ENCODE data around the gene TMEM212. TPM values are rescaled to one million over a fixed set of nuclear protein-coding genes. Genes with fewer than 3 reads are reported as not detected.

Gene TMEM212
- total RNA-seq, 1 donor from 2014 or later: not detected

DNA sequence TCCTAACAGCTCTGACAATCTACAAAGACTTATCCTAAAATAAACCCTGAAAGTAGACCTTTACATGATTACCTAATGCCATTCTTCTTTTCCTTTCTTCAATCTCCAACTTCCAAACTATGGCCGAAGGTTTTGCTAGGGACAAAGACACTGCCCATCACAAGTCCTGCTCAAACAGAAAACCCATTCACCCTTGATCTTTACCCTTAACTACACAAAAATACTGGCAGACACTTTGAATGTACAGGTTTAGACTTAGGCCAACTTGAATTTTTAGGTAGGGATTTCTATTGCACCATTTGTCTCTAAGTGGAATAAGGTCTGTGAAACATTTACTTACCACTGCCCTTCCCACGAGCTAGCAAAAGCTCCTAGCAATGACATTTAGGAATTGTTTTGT lies 64.6 kb downstream of the TMEM212 start:
- no peaks in the 10 kb centered on the region for H3K27me3 Mint-ChIP-seq
- peaks cover 7% of the 10 kb centered on the region for H3K4me1 Mint-ChIP-seq (ENCODE audit: low read depth)
- no peak overlapping the region for H3K27ac Mint-ChIP-seq
- TF ChIP-seq, protein P1, sequence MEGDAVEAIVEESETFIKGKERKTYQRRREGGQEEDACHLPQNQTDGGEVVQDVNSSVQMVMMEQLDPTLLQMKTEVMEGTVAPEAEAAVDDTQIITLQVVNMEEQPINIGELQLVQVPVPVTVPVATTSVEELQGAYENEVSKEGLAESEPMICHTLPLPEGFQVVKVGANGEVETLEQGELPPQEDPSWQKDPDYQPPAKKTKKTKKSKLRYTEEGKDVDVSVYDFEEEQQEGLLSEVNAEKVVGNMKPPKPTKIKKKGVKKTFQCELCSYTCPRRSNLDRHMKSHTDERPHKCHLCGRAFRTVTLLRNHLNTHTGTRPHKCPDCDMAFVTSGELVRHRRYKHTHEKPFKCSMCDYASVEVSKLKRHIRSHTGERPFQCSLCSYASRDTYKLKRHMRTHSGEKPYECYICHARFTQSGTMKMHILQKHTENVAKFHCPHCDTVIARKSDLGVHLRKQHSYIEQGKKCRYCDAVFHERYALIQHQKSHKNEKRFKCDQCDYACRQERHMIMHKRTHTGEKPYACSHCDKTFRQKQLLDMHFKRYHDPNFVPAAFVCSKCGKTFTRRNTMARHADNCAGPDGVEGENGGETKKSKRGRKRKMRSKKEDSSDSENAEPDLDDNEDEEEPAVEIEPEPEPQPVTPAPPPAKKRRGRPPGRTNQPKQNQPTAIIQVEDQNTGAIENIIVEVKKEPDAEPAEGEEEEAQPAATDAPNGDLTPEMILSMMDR (IDR thresholded peaks at IDR 0.05; ENCODE audit: unreplicated experiment): no peak
- peaks cover 30% of the 10 kb centered on the region for H3K9me3 Mint-ChIP-seq (ENCODE audit: low read depth)
- H3K4me3 Mint-ChIP-seq (ENCODE audit: low read depth): no peak overlapping the region
- DNase-seq (ENCODE audit: low spot score, unreplicated experiment): no peak
- peaks cover 6% of the 10 kb centered on the region for H3K36me3 Mint-ChIP-seq (ENCODE audit: insufficient read depth)

- Mint-ChIP-seq H3K27ac (no peak overlapping the region), H3K4me1 (ENCODE audit: low read depth) (peaks cover 7% of the 10 kb centered on the region), H3K9me3 (ENCODE audit: low read depth) (peaks cover 30% of the 10 kb centered on the region), H3K4me3 (ENCODE audit: low read depth) (no peak overlapping the region), H3K36me3 (ENCODE audit: insufficient read depth) (peaks cover 6% of the 10 kb centered on the region), H3K27me3 (no peaks in the 10 kb centered on the region)
- DNase-seq (ENCODE audit: low spot score, unreplicated experiment): no peak
- TF ChIP-seq, protein P1 (IDR thresholded peaks at IDR 0.05; ENCODE audit: unreplicated experiment): no peak
These were observed 65.6 kb downstream of the TMEM212 start for GRCh38 chr3:171908731-171909130.

Other genes starting within 250 kb of the TMEM212 start
- gene PLD1, start 32.9 kb upstream of the TMEM212 start, total RNA-seq: 143 and 156 TPM in 2 replicates
- gene FNDC3B, start 196.2 kb downstream of the TMEM212 start, total RNA-seq: 158 and 161 TPM in 2 replicates

Data from progenitor cell of endocrine pancreas (in vitro differentiated cells).